NCI-H187 treated with DMSO at 0.1 percent for 48 hours (cell line): ENCODE data around the gene UNC13B.
A peak's percentile ranks its signal among the peaks of the same experiment; 100 is the strongest.
"Not testable (repeated sequence)": the region's sequence is repeated elsewhere in the genome, so short reads cannot be mapped to it uniquely, and the experiment has no call there.

Experiments
- DNase-seq: peaks from one replicate; lab custom pipeline; 2025; lab: John Stamatoyannopoulos, UW

UNC13B gene

GRCh38 chr9:35226651-35227050 is 64.8 kb downstream of the UNC13B start:
- no peak for DNase-seq

DNA sequence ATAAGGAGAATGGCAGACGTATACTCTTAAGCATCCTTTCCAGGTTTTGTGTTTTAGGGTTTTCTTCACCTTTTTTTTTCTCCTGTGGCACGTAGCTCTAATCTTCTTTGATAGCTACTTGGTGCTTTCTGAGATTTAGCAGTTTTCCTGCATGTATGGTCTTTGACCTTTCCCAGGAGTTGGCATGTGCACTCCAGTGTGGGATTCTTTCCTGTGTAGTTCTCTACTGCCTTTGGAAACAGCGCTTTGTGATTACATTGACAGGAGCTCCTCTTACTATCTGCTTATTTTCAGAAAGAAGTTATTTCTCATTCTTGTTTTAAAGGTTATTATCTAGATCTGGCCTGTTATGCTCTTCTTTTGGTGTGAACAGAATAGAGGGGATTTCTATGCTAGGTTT is 65.5 kb downstream of the UNC13B start:
- no peak for DNase-seq

GRCh38 chr9:35229066-35229778 is 67.4 kb downstream of the UNC13B start:
- DNase-seq: no peak

DNA sequence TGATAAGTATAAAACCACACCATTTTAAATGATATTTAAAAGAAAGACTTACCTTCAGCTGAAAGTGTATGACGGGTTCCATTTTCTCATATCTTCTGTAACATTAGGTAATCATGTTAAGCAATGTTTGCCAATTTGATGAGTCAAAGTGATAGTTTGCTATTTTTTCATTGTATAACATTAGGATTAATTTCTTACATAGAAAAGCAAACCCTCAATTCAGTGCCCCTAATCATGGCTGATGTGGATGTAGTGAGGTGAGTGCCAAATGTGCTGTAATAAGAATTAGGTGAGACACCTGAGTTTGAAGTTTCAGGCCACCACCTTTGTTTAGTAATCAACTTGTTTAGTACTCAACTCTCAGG is 68.0 kb downstream of the UNC13B start:
- no peak for DNase-seq

DNA sequence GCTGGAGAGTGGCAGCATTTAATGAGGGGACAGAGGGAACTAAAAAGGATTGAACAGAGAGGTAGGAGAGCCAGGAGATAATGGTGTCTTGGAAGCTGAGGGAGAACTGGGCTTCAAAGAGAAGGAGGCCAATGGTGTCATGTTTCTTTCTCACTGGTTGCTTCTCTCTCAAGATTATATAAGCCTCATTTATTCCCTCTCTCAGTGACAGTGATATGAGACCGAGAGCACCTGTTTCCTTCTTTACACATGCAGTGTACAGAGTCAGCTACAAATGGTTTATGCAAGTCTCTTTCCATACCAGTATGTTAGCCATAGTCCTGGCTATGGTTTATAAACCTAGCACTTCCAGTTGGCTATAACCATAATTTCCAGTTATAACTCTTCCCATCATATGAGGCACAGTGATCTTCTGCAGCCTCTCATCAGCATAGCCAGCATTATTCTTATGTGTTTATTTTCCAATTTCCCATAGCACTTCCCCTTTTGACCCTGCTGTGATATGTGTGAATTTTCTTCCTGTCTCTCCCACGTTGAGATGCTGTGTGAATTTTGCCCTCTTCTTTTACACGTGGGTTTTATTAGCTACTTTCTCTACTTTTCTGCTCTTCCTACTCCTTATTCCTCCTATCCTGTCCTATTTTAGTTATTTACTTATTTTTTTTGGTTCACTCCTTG is 71.2 kb downstream of the UNC13B start:
- peak; percentile 38 for DNase-seq

- no peak for DNase-seq
Observed at GRCh38 chr9:35236692-35237091, 74.9 kb downstream of the UNC13B start.

DNA sequence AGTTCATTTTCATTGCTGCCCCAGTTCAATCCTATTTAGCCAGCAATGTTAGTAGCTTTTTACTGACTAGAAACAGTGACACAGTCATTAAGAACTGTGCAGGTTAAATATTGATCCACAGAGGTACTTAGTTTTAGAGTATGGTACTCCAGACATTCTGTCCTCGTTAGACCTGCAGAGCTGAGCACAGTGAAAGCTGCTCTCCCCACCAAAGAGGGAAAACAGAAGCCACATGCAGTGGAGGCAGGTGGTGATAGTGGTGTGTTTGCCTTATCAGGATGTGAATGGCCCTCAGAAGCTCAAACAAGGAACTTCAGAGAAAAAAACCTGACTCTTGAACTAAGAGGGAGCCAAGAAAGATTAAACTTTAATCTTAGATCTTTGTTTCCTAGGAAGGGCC is 75.5 kb downstream of the UNC13B start:
- no peak for DNase-seq

GRCh38 chr9:35245945-35246344 is 84.1 kb downstream of the UNC13B start:
- DNase-seq: not testable (repeated sequence)

GRCh38 chr9:35253075-35253474 is 91.3 kb downstream of the UNC13B start:
- no peak for DNase-seq

GRCh38 chr9:35254237-35254636 is 92.4 kb downstream of the UNC13B start:
- no peak for DNase-seq

GRCh38 chr9:35254984-35255857 is 93.4 kb downstream of the UNC13B start:
- DNase-seq: no peak

DNA sequence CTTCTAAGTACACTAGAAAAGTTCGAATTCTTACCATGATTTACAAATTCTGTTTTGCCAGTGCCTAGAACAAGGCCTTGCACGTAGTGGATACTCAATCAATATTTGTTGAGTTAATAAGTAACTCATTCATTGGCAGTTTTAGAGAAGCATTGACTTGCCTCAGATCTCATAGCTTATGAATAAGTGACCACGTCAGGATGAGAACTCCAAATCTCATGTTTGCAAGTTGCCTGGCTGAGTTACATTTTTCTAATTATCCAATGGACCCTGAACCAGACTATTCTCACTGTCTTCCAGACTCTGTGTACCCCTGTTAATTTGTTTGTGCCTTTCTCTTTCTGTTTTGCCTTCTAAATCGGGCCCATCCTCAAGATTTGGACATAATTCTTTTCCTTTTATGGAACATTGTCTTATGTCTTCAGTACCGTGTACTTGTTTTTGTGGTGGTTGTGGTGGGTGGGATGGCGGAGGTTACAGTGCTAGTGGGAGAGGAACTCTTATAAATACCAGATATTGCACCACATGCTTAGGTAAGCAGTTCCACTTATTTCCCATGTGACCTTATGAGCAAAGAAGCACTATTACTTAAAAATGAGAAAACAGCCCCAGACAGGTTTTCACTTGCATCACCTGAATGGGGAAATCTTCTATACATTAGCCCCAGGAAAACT is 96.3 kb downstream of the UNC13B start:
- no peak for DNase-seq

GRCh38 chr9:35258660-35259474 is 97.1 kb downstream of the UNC13B start:
- DNase-seq: no peak

DNA sequence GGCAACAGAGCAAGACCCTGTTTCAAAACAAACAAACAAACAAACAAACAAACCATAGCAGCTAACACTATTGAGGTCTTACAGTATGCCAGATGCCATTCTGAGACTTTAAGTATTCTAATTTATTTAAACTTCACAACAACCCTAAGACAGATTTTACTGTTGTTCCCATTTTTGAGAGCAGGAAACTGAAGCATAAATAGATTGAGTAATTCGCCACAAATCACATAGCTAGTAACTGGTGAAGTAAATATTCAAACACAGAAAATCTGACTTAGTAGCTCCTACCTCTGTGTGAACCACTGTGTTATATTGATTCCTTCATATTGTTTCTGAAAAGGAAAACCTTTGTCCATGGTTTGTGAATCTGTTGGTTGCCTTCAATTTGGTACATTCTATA is 98.4 kb downstream of the UNC13B start:
- DNase-seq: no peak

GRCh38 chr9:35262064-35262463 is 100.3 kb downstream of the UNC13B start:
- DNase-seq: no peak

DNA sequence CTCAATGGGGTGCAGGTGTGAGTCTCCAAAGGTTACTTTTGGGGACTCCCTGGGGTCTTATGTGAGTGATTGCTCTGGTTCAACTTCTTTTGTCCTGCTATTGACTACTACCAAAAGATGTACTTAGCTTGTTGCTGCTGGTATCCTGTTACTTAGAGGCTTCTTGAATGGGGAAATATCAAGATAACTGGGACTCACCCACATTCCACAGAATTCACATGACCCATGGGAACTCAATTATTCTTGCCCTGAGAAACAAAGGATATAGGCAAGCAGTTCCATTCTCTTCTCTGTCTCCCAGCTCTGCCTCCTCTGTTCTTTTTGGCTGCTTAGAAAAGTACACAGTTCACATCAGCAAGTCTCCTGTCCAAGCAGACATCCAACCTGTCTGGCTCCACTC is 105.9 kb downstream of the UNC13B start:
- no peak for DNase-seq

GRCh38 chr9:35269919-35270318 is 108.1 kb downstream of the UNC13B start:
- DNase-seq: no peak

DNA sequence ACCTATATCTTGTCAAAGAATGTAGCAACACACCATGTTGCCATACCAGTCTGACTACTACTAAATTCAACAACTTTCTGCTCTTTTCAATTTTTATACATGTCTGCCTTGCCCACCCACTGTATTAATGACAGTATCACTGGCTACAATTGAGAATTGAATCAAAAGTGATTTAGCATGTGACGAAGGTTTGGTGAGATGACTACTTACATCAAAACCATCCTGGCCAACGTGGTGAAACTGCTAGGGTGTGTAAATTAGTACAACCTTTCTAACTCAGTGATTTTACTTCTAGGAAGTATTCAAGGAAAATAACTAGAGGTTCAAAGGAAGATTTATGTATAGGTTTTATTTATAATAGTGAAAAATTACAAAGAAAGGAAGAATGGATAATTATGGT is 109.8 kb downstream of the UNC13B start:
- no peak for DNase-seq

- DNase-seq: no peak
Observed at GRCh38 chr9:35272989-35273388, 111.2 kb downstream of the UNC13B start.

DNA sequence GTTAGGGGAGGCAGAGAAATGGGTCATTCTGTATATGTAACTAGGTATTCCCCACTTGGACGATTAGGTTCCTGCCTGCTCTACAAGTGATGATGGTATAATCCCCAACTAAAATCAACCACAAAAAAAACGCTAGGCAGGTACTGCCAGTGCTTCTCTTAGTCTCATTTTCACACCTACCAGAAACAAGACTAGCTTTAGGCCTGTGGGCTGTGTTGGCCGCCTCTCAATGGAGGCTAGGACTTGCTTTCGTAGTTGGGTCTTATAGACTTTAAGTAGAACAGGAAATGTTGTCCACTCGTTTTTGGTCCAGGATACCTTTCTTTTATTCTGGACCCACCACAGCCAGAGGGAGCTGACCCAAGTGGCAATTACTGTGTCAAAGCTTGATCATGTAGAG is 111.8 kb downstream of the UNC13B start:
- no peak for DNase-seq

GRCh38 chr9:35274993-35275392 is 113.2 kb downstream of the UNC13B start:
- DNase-seq: no peak

DNA sequence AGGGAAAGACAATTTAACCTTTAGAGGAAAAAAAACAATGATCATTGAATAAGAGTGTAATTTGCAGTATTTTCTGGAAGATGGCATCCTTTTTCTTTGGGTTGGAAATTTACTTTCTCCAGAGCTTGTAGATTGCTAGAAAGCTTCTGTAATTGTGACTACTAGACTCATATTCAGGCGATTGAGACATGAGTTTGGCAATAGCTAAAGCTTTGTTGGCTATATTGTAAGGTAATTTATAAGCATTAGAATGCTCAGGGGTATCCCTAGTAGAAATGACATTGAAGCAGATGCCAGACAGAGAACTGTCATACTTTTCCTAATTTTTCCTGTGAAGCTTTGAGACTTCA is 115.3 kb downstream of the UNC13B start:
- DNase-seq: no peak
